HFF-Myc (cell line): ENCODE results near the gene GMDS.

Experiments used
- DNase-seq: peaks from one replicate; pipeline ENCODE4 v3.0.0-alpha.2; 2011; ENCODE audit warnings: low read depth; ENCODE audit errors: extremely low read depth
- H3K4me3 ChIP-seq: replicated peaks from 2 replicates; pipeline ENCODE4 v1.5.1; 2011; ENCODE audit warnings: low read depth, mild to moderate bottlenecking, control low read depth, low read length
- CTCF ChIP-seq: IDR thresholded peaks from 2 replicates; pipeline ENCODE4 v1.5.1; 2012; ENCODE audit warnings: mild to moderate bottlenecking, low read depth, low read length, control low read depth; ENCODE audit errors: missing control alignments

GMDS gene

GRCh38 chr6:1665214-1665613 lies 580.2 kb downstream of the GMDS start:
- no peak for DNase-seq
- H3K4me3 ChIP-seq, result no peak overlapping the region
- TF ChIP-seq CTCF, result no peak

DNA sequence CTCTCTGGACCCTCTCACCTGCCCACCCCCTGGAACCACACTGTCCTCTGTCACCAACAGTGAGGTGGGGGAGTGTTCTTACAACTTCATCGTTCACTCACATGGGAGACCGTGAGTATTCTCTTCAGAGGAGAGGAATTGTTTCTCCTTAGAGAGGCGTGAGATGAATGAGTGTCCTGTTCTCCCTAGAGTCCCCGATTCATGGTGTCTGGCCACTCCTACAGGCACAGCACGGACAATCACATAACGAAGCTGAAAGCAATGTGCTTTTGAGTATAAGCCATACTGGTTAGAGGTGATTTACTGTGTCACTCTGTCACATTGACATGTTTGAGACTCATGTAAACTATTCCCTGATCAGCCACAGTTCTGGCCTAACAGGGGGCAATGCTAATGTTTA lies 581.1 kb downstream of the GMDS start:
- TF ChIP-seq CTCF, result no peak
- no peak for DNase-seq

DNA sequence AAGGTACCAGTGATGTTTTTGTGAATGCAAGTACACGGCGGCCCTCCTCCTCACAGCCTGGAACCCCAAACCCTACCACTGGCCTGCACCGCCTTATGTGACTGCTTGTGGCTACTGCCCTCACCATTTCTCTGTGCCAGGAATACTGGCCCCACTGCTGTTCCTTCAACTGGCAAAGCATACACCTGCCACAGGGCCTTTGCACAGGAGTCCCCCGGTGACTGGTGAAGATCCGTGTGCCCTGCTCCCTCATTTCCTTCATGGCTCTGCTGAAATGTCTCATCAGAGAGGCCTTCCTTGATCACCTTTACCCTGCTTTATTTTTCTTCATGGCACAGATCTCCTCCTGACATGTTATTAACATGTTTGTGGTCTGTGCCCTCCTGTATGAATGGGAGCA lies 581.9 kb downstream of the GMDS start:
- H3K4me3 ChIP-seq, result no peak overlapping the region
- TF ChIP-seq CTCF, result no peak
- DNase-seq, result no peak

More for the DNA sequence above, 581.1 kb downstream of the GMDS start:
- H3K4me3 ChIP-seq, result no peak overlapping the region

DNA sequence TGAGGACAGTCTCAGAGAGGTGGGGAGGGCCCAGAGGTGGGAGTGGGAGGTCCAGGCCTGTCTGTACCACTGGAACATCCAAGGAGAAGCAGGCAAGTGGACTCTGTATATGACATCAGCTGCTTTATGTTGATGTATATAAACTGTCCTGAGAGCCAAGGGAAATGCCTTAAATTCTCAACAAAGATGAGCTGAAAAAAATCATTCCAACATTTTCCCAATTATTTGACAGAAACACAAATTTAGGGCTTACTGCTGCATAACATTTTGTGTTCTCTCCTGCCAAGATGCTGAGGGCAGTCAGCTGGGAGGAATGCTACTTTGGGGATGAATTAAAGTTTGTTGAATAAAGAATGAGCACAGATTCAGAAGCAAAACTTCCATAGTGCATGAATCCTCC lies 582.9 kb downstream of the GMDS start:
- TF ChIP-seq CTCF, result no peak
- no peak for DNase-seq
- H3K4me3 ChIP-seq, result no peak overlapping the region

GRCh38 chr6:1659816-1660215 lies 585.6 kb downstream of the GMDS start:
- no peak overlapping the region for H3K4me3 ChIP-seq
- DNase-seq, result no peak
- TF ChIP-seq CTCF, result no peak

GRCh38 chr6:1658212-1659005 lies 587.0 kb downstream of the GMDS start:
- TF ChIP-seq CTCF, result no peak

GRCh38 chr6:1657771-1658165 lies 587.6 kb downstream of the GMDS start:
- H3K4me3 ChIP-seq, result no peak overlapping the region
- no peak for TF ChIP-seq CTCF
- no peak for DNase-seq

More at GRCh38 chr6:1658212-1659005, 587.0 kb downstream of the GMDS start:
- H3K4me3 ChIP-seq, result no peak overlapping the region
- DNase-seq, result no peak
